ENCODE measurements around the gene REV3L.

- TF ChIP-seq CTCF (IDR thresholded peaks at IDR 0.05) (no peak), POLR2AphosphoS5 (IDR thresholded peaks at IDR 0.05) (no peak), EP300 (IDR thresholded peaks at IDR 0.05) (no peak), POLR2A (IDR thresholded peaks at IDR 0.05; ENCODE audit: low read depth) (no peak)
These were observed 212.9 kb downstream of the REV3L start for GRCh38 chr6:111270121-111270520.

All from esophagus muscularis mucosa (tissue), 4 donors.